Body of pancreas (tissue), 4 donors: ENCODE measurements around the gene CCL3.

ENCODE experiments used
- CTCF ChIP-seq, 7 experiments: fragments of 450-650 bp in 4 of 7; fragments of 200-600 bp in 3 of 7; sonication (generic) in 3 of 7; IDR thresholded peaks; one replicate each; pipeline ENCODE4 v1.5.1; 2016 to 2019; ENCODE audit warnings: antibody characterized with exemption in 7 of 7
- POLR2A ChIP-seq, 3 donors: fragments of 450-650 bp; IDR thresholded peaks; one replicate each; pipeline ENCODE4 v1.6.1; 2016; ENCODE audit warnings: antibody characterized with exemption in 3 of 3, mild to moderate bottlenecking in 2 of 3

GRCh38 chr17:36049643-36050042, 40.3 kb downstream of the CCL3 start:
- TF ChIP-seq POLR2A (IDR thresholded peaks at IDR 0.05) (no peak), CTCF (IDR thresholded peaks at IDR 0.05) (no peak)
